Ovary (tissue), 9 donors: ENCODE measurements around the gene WFDC1. TPM values are rescaled to one million over a fixed set of nuclear protein-coding genes. Genes with fewer than 3 reads are reported as not detected.

ENCODE experiments used
- DNase-seq, 5 donors: peaks; one replicate each; pipeline ENCODE4 v3.0.0-alpha.2; 2019 to 2020
- H3K27ac ChIP-seq, 2 donors: fragments of 200-600 bp; one replicate each; pipeline versions ENCODE4 v1.5.1 to v1.8.0; 2019 to 2022
- H3K27me3 ChIP-seq: fragments of 200-600 bp; one replicate; pipeline ENCODE4 v1.8.0; 2022
- H3K36me3 ChIP-seq: fragments of 200-600 bp; sonication (generic); one replicate; pipeline ENCODE4 v1.5.1; 2019
- H3K4me1 ChIP-seq: one replicate; pipeline ENCODE4 v1.8.1; 2013; ENCODE audit warnings: mild to moderate bottlenecking, moderate library complexity; ENCODE audit not compliant: insufficient read depth
- H3K4me3 ChIP-seq: fragments of 200-600 bp; sonication (generic); one replicate; pipeline ENCODE4 v1.5.1; 2017
- H3K9me3 ChIP-seq, 2 donors: fragments of 200-600 bp in 1 of 2; sonication (generic) in 1 of 2; one replicate each; pipeline versions ENCODE4 v1.5.1 to v1.8.1; 2013 to 2019; ENCODE audit warnings: mild to moderate bottlenecking in 1 of 2, moderate library complexity in 1 of 2
- CTCF ChIP-seq, 3 donors: fragments of 450-650 bp in 2 of 3; fragments of 200-600 bp in 1 of 3; IDR thresholded peaks; one replicate each; pipeline versions ENCODE4 v1.5.1 to v1.8.0; 2016 to 2022; ENCODE audit warnings: antibody characterized with exemption in 3 of 3, mild to moderate bottlenecking in 1 of 3
- EP300 ChIP-seq: sonication (generic); formaldehyde crosslinking; IDR thresholded peaks from one replicate; pipeline ENCODE4 v1.6.1; 2017; ENCODE audit warnings: antibody characterized with exemption
- POLR2A ChIP-seq: fragments of 450-650 bp; IDR thresholded peaks from one replicate; pipeline ENCODE4 v1.6.1; 2017; ENCODE audit warnings: antibody characterized with exemption, mild to moderate bottlenecking, moderate library complexity
- WGBS, 3 donors: extraction: QIAGEN DNeasy Blood & Tissue Kit in 1 of 3; methylation state at CpG; one replicate each; pipeline versions ENCODE4 v1.1.5 to v1.1.7; 2013 to 2017; 5-methylcytosine and 5-hydroxymethylcytosine counted together
- intact Hi-C, 4 donors: fragments of 100-400 bp; cut with DNase I; formaldehyde crosslinking; loops; one replicate each; pipeline versions ENCODE4 v1.11.0 to v1.15.1; 2022 to 2023
- polyA plus RNA-seq, 2 donors: library from polyadenylated mRNA; stranded (reverse); fragments of 200-250 nt in 1 of 2; fragments of 350-450 nt in 1 of 2; fragmentation: Illumina TruSeq in 1 of 2; extraction: RNeasy Lipid Tissue Mini Kit (QIAGEN cat#74804) in 1 of 2; gene quantifications; one replicate each; pipeline ENCODE4 v1.2.3, GENCODE V29; 2013 to 2014
- total RNA-seq, 7 donors: library from RNA; depleted of rRNA in 2 of 7; stranded (reverse); fragments of >200 nt in 2 of 7; fragmentation: NEBNext Ultra II Directional in 3 of 7; extraction: Animal tissue kit (Norgen Biotek cat#: 25700) in 3 of 7; gene quantifications; one replicate each; pipeline versions ENCODE4 v1.1.0 to v1.2.4, GENCODE V29; 2016 to 2023
- donor health status: DM: no; HTN: no; CAD: no; lungs with moderate emphysema.
- donor health status: DM: no; HTN: no; CAD: no.
- donor health status: Bipolar disorder and iron deficiency.
- donor health status: DM: yes; HTN: yes; CAD: no.
- donor health status: DM: no; HTN: no; CAD: no.
- donor health status: DM: yes; HTN: yes; CAD: no.

The WFDC1 gene
- total and polyA plus RNA-seq, 9 donors = 0.57 to 10.7 (median 2.1) TPM

GRCh38 chr16:84318091-84318975 is 23.7 kb downstream of the WFDC1 start:
- no peaks in the 10 kb centered on the region for H3K4me1 ChIP-seq
- H3K27ac ChIP-seq = no peak overlapping the region
- WGBS, 3 donors = 81 to 86% (median 83%) methylated on average over 19 of the region's 19 CpGs
- no peak for DNase-seq
- intact Hi-C loops = no loop called here
- H3K27me3 ChIP-seq = no peaks in the 10 kb centered on the region
- H3K9me3 ChIP-seq = no peaks in the 10 kb centered on the region
- TF ChIP-seq EP300 (no peak), POLR2A (no peak), CTCF (IDR thresholded peaks at IDR 0.05) (no peak)
- H3K4me3 ChIP-seq = no peak overlapping the region
- H3K36me3 ChIP-seq = no peaks in the 10 kb centered on the region

GRCh38 chr16:84319146-84319760 is 24.6 kb downstream of the WFDC1 start:
- no peak overlapping the region for H3K4me3 ChIP-seq
- H3K36me3 ChIP-seq = no peaks in the 10 kb centered on the region
- no peak for TF ChIP-seq EP300
- no peak for TF ChIP-seq CTCF (IDR thresholded peaks at IDR 0.05)
- TF ChIP-seq POLR2A = no peak
- H3K9me3 ChIP-seq = no peaks in the 10 kb centered on the region
- no peak for DNase-seq
- H3K27ac ChIP-seq = no peak overlapping the region
- intact Hi-C loops = no loop called here
- no peaks in the 10 kb centered on the region for H3K27me3 ChIP-seq
- 93 to 96% (median 94%) methylated on average over 24 of the region's 24 CpGs for WGBS, 3 donors
- no peaks in the 10 kb centered on the region for H3K4me1 ChIP-seq

- DNase-seq = no peak
- Histone ChIP-seq H3K27ac (no peak overlapping the region), H3K36me3 (no peaks in the 10 kb centered on the region), H3K4me3 (no peak overlapping the region), H3K27me3 (no peaks in the 10 kb centered on the region), H3K4me1 (no peaks in the 10 kb centered on the region), H3K9me3 (no peaks in the 10 kb centered on the region)
- intact Hi-C loops = no loop called here
- WGBS, 3 donors = 89 to 92% (median 90%) methylated on average over 5 of the region's 5 CpGs
- TF ChIP-seq CTCF (IDR thresholded peaks at IDR 0.05) (no peak), POLR2A (no peak), EP300 (no peak)
Measured at GRCh38 chr16:84320511-84320910, 25.8 kb downstream of the WFDC1 start.

- TF ChIP-seq EP300 (no peak), CTCF (IDR thresholded peaks at IDR 0.05) (no peak), POLR2A (no peak)
- no peak overlapping the region for H3K4me3 ChIP-seq
- H3K27ac ChIP-seq = no peak overlapping the region
- no peaks in the 10 kb centered on the region for H3K27me3 ChIP-seq
- intact Hi-C loops = no loop called here
- no peak for DNase-seq
- no peaks in the 10 kb centered on the region for H3K4me1 ChIP-seq
- 55 to 64% (median 60%) methylated on average over 4 of the region's 4 CpGs for WGBS, 3 donors
- H3K36me3 ChIP-seq = no peaks in the 10 kb centered on the region
- H3K9me3 ChIP-seq = no peaks in the 10 kb centered on the region
Measured at GRCh38 chr16:84321932-84322331, 27.3 kb downstream of the WFDC1 start.
